Kidney (tissue), 14 donors: ENCODE results near the gene CTNNA2. TPM values are rescaled to one million over a fixed set of nuclear protein-coding genes. Genes with fewer than 3 reads are reported as not detected.

ENCODE experiments used
- DNase-seq, 5 donors: peaks; one replicate each; pipeline ENCODE4 v3.0.0-alpha.2; 2013 to 2020
- FAIRE-seq: peaks from 2 replicates; lab custom pipeline; 2012; peaks lifted over from hg19 to GRCh38; lab: Jason Lieb, UNC
- H3K27ac ChIP-seq, 2 donors: one replicate each; pipeline ENCODE4 v1.7.0; 2013; ENCODE audit warnings: low read depth in 2 of 2, low read length in 2 of 2, inconsistent platforms in 1 of 2
- H3K27me3 ChIP-seq: one replicate; pipeline ENCODE4 v1.7.1; 2013; ENCODE audit warnings: low read length, inconsistent platforms; ENCODE audit not compliant: control insufficient read depth, insufficient read depth
- H3K36me3 ChIP-seq, 3 donors: one replicate each; pipeline versions ENCODE4 v1.7.0 to v1.7.1; 2013; ENCODE audit warnings: low read length in 3 of 3, control low read depth in 1 of 3, inconsistent platforms in 1 of 3; ENCODE audit not compliant: insufficient read depth in 3 of 3, control insufficient read depth in 2 of 3
- H3K4me1 ChIP-seq, 3 donors: one replicate each; pipeline versions ENCODE4 v1.7.0 to v1.7.1; 2013; ENCODE audit warnings: low read length in 3 of 3, inconsistent platforms in 1 of 3, low read depth in 1 of 3; ENCODE audit not compliant: control insufficient read depth in 2 of 3, insufficient read depth in 2 of 3
- H3K4me3 ChIP-seq, 3 donors: one replicate each; pipeline versions ENCODE4 v1.7.0 to v1.8.1; 2013; ENCODE audit warnings: low read length in 3 of 3, control low read depth in 1 of 3, inconsistent platforms in 1 of 3
- H3K9ac ChIP-seq, 3 donors: one replicate each; pipeline versions ENCODE4 v1.7.0 to v1.7.1; 2013; ENCODE audit warnings: low read length in 3 of 3, control low read depth in 1 of 3, inconsistent platforms in 1 of 3
- H3K9me3 ChIP-seq, 3 donors: one replicate each; pipeline versions ENCODE4 v1.7.0 to v1.7.1; 2013; ENCODE audit warnings: low read length in 3 of 3, control low read depth in 1 of 3, inconsistent platforms in 1 of 3; ENCODE audit not compliant: control insufficient read depth in 2 of 3, insufficient read depth in 1 of 3
- CTCF ChIP-seq: IDR thresholded peaks from 3 replicates; pipeline ENCODE4 v1.5.1; 2012; ENCODE audit warnings: mild to moderate bottlenecking, moderate library complexity, borderline replicate concordance; ENCODE audit not compliant: insufficient read depth; ENCODE audit errors: extremely low read depth
- intact Hi-C: fragments of 100-400 bp; cut with DNase I; formaldehyde crosslinking; loops from one replicate; pipeline ENCODE4 v1.11.1; 2022
- polyA plus RNA-seq: library from polyadenylated mRNA; stranded (reverse); fragments of 350-450 nt; fragmentation: Illumina TruSeq; extraction: RNeasy Lipid Tissue Mini Kit (QIAGEN cat#74804); gene quantifications from one replicate; pipeline ENCODE4 v1.2.3, GENCODE V29; 2014; ENCODE audit warnings: low read depth, low replicate concordance; ENCODE audit not compliant: insufficient read depth
- total RNA-seq: library from RNA; stranded (reverse); fragmentation: NEBNext Ultra II Directional; extraction: Animal tissue kit (Norgen Biotek cat#: 25700); gene quantifications from one replicate; pipeline ENCODE4 v1.2.1, GENCODE V29; 2021
- donor health status: control.
- donor health status: control.
- donor health status: control.
- donor health status: control.
- donor health status: control.
- donor health status: DM: yes; HTN: yes; CAD: no.
- donor health status: Normal renal cell carcinoma (clear cell type).

Gene CTNNA2
- total and polyA plus RNA-seq, 2 donors from 2014 or later: 0.47 TPM; not detected in 1

- no peak for TF ChIP-seq CTCF
- H3K27ac ChIP-seq: no peak overlapping the region
- FAIRE-seq (no peak), DNase-seq (no peak)
- H3K4me1 ChIP-seq: no peaks in the 10 kb centered on the region
- H3K4me3 ChIP-seq: no peak overlapping the region
- intact Hi-C loops: no loop called here
- no peak overlapping the region for H3K9ac ChIP-seq
- H3K27me3 ChIP-seq: no peaks in the 10 kb centered on the region
- no peaks in the 10 kb centered on the region for H3K9me3 ChIP-seq
- H3K36me3 ChIP-seq: no peaks in the 10 kb centered on the region
Observed at GRCh38 chr2:80348953-80349352, 836.1 kb downstream of the CTNNA2 start.

DNA sequence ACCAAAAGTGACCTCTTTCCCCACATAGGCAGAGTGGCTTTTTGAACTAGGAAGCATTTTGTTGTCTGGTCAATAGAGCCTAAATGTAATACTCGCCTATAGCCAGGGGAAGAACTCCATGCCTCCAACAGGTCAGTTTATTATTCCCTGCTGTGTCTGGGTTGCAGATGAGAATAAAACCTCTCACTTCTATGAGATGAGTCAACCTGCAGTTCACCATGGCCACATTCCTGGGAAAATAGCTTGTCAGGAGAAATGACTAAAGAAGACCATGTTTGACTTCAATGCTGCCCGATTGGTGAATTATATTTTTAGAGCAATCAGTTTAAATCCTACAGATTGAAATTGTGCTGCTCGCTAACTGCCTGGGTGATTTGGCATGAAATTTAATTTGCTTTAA lies 838.4 kb downstream of the CTNNA2 start:
- Histone ChIP-seq H3K27me3 (no peaks in the 10 kb centered on the region), H3K9ac (no peak overlapping the region), H3K36me3 (no peaks in the 10 kb centered on the region), H3K4me3 (no peak overlapping the region), H3K27ac (no peak overlapping the region), H3K9me3 (no peaks in the 10 kb centered on the region), H3K4me1 (no peaks in the 10 kb centered on the region)
- DNase-seq (no peak), FAIRE-seq (no peak)
- no peak for TF ChIP-seq CTCF
- intact Hi-C loops: no loop called here

- intact Hi-C loops: no loop called here
- DNase-seq: no peak
- H3K4me1 ChIP-seq: no peaks in the 10 kb centered on the region
- no peak for TF ChIP-seq CTCF
- H3K4me3 ChIP-seq: no peak overlapping the region
- no peaks in the 10 kb centered on the region for H3K9me3 ChIP-seq
- H3K27ac ChIP-seq: no peak overlapping the region
- FAIRE-seq: no peak
- H3K27me3 ChIP-seq: no peaks in the 10 kb centered on the region
- no peaks in the 10 kb centered on the region for H3K36me3 ChIP-seq
- no peak overlapping the region for H3K9ac ChIP-seq
Observed at GRCh38 chr2:80354858-80355257, 842.0 kb downstream of the CTNNA2 start.

DNA sequence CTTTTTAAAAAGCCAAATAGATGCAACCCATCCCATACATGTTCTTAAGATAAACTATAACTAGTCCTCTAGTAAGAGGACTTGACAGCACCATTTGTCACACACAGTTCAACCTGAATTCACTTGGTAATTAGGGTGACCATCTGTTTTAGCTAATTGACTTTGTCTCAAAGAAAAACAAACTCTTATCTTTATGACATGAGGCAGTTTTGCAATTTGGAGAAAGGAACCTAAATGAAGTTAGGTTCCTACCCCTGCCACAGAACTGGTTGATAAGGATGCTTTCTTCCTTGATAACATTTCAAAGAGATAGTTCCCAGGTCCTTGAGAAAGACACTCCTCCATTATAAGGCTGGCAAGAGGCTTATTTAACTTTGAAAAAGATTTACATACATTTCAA lies 849.1 kb downstream of the CTNNA2 start:
- Histone ChIP-seq H3K27ac (no peak overlapping the region), H3K36me3 (no peaks in the 10 kb centered on the region), H3K27me3 (no peaks in the 10 kb centered on the region), H3K9me3 (no peaks in the 10 kb centered on the region), H3K4me3 (no peak overlapping the region), H3K4me1 (no peaks in the 10 kb centered on the region), H3K9ac (no peak overlapping the region)
- FAIRE-seq (no peak), DNase-seq (no peak)
- TF ChIP-seq CTCF: no peak
- intact Hi-C loops: no loop called here
